Smooth muscle cell (in vitro differentiated cells): ENCODE results near the gene CMTM6. TPM values are rescaled to one million over a fixed set of nuclear protein-coding genes. Genes with fewer than 3 reads are reported as not detected.

Experiments used
- DNase-seq: peaks from one replicate; lab custom pipeline; 2025; ENCODE audit not compliant: unreplicated experiment; lab: John Stamatoyannopoulos, UW
- H2AFZ ChIP-seq: fragments of 200-600 bp; sonication (generic); 2 replicates; pipeline ENCODE4 v1.6.0; 2016; ENCODE audit warnings: antibody characterized with exemption, low read depth, mild to moderate bottlenecking
- H3F3A ChIP-seq: fragments of 200-600 bp; sonication (generic); 2 replicates; pipeline ENCODE4 v1.6.0; 2017; ENCODE audit warnings: antibody characterized with exemption, low read depth
- H3K27ac ChIP-seq: fragments of 200-600 bp; sonication (generic); 2 replicates; pipeline ENCODE4 v1.5.1; 2016; ENCODE audit warnings: low read depth, mild to moderate bottlenecking
- H3K27me3 ChIP-seq: fragments of 200-600 bp; sonication (generic); 2 replicates; pipeline ENCODE4 v1.6.1; 2016; ENCODE audit warnings: low read depth, mild to moderate bottlenecking
- H3K36me3 ChIP-seq: fragments of 200-600 bp; sonication (generic); 2 replicates; pipeline ENCODE4 v1.5.1; 2016; ENCODE audit warnings: low read depth
- H3K4me1 ChIP-seq: fragments of 200-600 bp; sonication (generic); 2 replicates; pipeline ENCODE4 v1.5.1; 2016; ENCODE audit warnings: low read depth
- H3K4me2 ChIP-seq: fragments of 200-600 bp; sonication (generic); 2 replicates; pipeline ENCODE4 v1.6.0; 2016; ENCODE audit warnings: mild to moderate bottlenecking
- H3K4me3 ChIP-seq: fragments of 200-600 bp; sonication (generic); 2 replicates; pipeline ENCODE4 v1.5.1; 2016; ENCODE audit warnings: mild to moderate bottlenecking
- H3K79me2 ChIP-seq: fragments of 200-600 bp; sonication (generic); 2 replicates; pipeline ENCODE4 v1.6.0; 2016; ENCODE audit warnings: low read depth, mild to moderate bottlenecking
- H3K9ac ChIP-seq: fragments of 200-600 bp; sonication (generic); 2 replicates; pipeline ENCODE4 v1.6.0; 2016; ENCODE audit warnings: low read depth
- H3K9me3 ChIP-seq: fragments of 200-600 bp; sonication (generic); replicated peaks from 2 replicates; pipeline ENCODE4 v1.5.1; 2016; ENCODE audit warnings: low read depth
- H4K20me1 ChIP-seq: fragments of 200-600 bp; sonication (generic); 2 replicates; pipeline ENCODE4 v1.6.0; 2016; ENCODE audit warnings: low read depth
- CTCF ChIP-seq: fragments of 200-600 bp; sonication (generic); IDR thresholded peaks from 2 replicates; pipeline ENCODE4 v1.5.1; 2017; ENCODE audit warnings: borderline replicate concordance, mild to moderate bottlenecking, antibody characterized with exemption; ENCODE audit not compliant: insufficient read depth, poor library complexity, severe bottlenecking
- WGBS: methylation state at CpG from one replicate; pipeline ENCODE4 v1.1.7; 2016; ENCODE audit warnings: low lambda C conversion rate; 5-methylcytosine and 5-hydroxymethylcytosine counted together
- polyA plus RNA-seq: library from polyadenylated mRNA; unstranded; fragments of >200 nt; fragmentation: Nextera tagmentation; extraction: Ambion mirVana; gene quantifications from 2 replicates; pipeline ENCODE4 v1.2.1, GENCODE V29; 2016
- total RNA-seq: library from RNA; depleted of rRNA; stranded (reverse); fragments of >200 nt; gene quantifications from 2 replicates; pipeline ENCODE4 v1.2.3, GENCODE V29; 2014

The CMTM6 gene
- total and polyA plus RNA-seq, 2 experiments from 2014 or later: 110 to 148 TPM

DNA sequence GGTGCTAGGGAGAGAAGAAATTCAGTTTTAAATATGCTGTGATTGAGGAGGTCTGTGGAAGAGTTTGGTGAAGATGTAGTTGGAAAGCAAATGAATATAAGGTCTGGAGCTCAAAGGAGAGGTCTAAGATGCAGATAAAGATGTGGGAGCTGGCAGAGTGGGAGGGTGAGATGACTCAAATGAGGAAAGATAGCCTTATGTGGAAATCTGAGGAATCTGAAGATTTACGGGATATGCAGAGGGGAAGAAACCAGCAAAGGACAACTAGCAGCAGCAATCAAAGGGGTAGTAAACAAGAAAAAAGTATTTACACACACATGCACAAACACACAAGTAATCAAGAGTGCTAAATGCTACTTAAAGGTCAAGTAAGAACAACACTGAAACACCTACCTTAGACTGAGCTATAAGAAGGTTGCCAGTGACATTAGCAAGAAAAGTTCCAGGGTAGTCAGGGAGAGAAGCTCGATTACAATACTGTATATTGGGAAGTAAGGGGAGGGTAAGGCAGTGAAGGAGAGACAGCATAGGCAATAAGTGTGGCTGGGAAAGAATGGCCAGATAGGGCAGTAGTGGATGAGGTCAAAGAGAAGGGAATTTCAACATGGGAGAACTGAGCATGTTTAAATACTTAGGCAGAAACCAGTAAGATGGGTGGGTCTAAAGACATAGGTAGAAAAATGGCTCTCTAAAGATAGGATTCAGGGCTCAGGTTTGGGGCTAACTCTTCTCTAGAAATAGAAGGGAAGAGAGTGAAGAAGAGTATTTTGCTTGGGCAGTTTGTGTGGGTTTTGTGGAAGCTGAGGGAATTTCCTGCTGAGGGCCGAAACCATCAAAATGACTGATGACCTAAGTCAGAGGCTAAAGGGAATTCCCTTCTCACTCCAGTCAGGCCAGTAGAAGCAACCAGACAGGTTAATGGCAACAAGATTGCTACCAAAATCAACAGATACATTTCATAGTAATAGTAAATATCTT lies 8.9 kb downstream of the CMTM6 start:
- Histone ChIP-seq H2AFZ (no peak overlapping the region), H3K9ac (peak overlapping the region; percentile 48), H3F3A (peaks cover 7% of the 10 kb centered on the region), H3K79me2 (peaks cover 82% of the 10 kb centered on the region), H3K27ac (peak overlapping the region; percentile 88), H3K9me3 (no peaks in the 10 kb centered on the region), H3K4me1 (peaks cover 26% of the 10 kb centered on the region), H3K27me3 (no peaks in the 10 kb centered on the region), H4K20me1 (peaks cover 91% of the 10 kb centered on the region), H3K4me2 (peak overlapping the region; percentile 83), H3K4me3 (no peak overlapping the region), H3K36me3 (no peaks in the 10 kb centered on the region)
- no peak for TF ChIP-seq CTCF
- WGBS: 31% methylated on average over 3 of the region's 3 CpGs
- no peak for DNase-seq

- Histone ChIP-seq H4K20me1 (peaks cover 92% of the 10 kb centered on the region), H3K27ac (peak overlapping the region; percentile 88), H3K4me3 (no peak overlapping the region), H3K9me3 (no peaks in the 10 kb centered on the region), H3K4me2 (peak overlapping the region; percentile 83), H2AFZ (no peak overlapping the region), H3K27me3 (no peaks in the 10 kb centered on the region), H3K79me2 (peaks cover 75% of the 10 kb centered on the region), H3F3A (peaks cover 5% of the 10 kb centered on the region), H3K4me1 (peaks cover 26% of the 10 kb centered on the region), H3K36me3 (no peaks in the 10 kb centered on the region), H3K9ac (no peak overlapping the region)
- 32% methylated on average over 3 of the region's 3 CpGs for WGBS
- TF ChIP-seq CTCF: no peak
- DNase-seq: no peak
Measured at GRCh38 chr3:32492684-32493436, 9.8 kb downstream of the CMTM6 start.

DNA sequence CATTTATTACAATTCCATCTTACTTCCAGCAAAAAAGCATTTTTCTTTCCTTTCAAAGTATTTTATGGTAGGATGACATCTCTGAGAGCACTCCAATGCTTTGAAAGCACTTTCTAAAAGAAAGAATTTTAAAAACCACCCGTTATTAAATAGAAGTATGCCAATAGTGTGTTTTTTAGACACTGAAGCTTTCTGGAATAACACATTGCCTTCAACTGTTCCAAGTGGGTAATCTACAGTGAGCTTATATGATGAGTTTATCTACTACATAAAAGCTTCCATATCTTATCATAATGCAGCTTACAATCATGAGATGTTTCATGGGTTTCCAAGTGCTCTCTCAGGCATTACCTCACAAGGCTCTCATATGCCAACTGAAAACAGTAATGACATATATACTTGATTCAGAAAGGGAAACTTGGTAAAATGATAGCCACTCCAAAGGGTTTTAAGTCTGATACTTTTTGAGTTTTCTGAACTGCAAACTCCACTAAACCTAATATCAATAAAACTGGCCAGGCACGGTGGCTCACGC lies 14.1 kb downstream of the CMTM6 start:
- H3K4me3 ChIP-seq: no peak overlapping the region
- peak overlapping the region; percentile 21 for H3K27ac ChIP-seq
- peaks cover 95% of the 10 kb centered on the region for H4K20me1 ChIP-seq
- TF ChIP-seq CTCF: no peak
- no peak for DNase-seq
- peak overlapping the region; percentile 18 for H3K4me2 ChIP-seq
- H3K79me2 ChIP-seq: peaks cover 48% of the 10 kb centered on the region
- H3F3A ChIP-seq: no peaks in the 10 kb centered on the region
- no peak overlapping the region for H3K9ac ChIP-seq
- peaks cover 13% of the 10 kb centered on the region for H3K4me1 ChIP-seq
- H3K36me3 ChIP-seq: peaks cover 6% of the 10 kb centered on the region
- 41% methylated on average over 3 of the region's 3 CpGs for WGBS
- H2AFZ ChIP-seq: no peak overlapping the region
- no peaks in the 10 kb centered on the region for H3K9me3 ChIP-seq
- H3K27me3 ChIP-seq: no peaks in the 10 kb centered on the region
